Ishikawa (cell line): Measurements from ENCODE around the gene MRM1.

Experiments
- CEBPB ChIP-seq: IDR thresholded peaks from 2 replicates; pipeline ENCODE4 v1.6.1; 2012
- EP300 ChIP-seq: IDR thresholded peaks from 2 replicates; pipeline ENCODE4 v1.6.1; 2012; ENCODE audit warnings: borderline replicate concordance
- NFIC ChIP-seq: IDR thresholded peaks from 2 replicates; pipeline ENCODE4 v1.6.1; 2012
- RAD21 ChIP-seq: IDR thresholded peaks from 2 replicates; pipeline ENCODE4 v1.6.1; 2012; ENCODE audit warnings: low read depth
- TAF1 ChIP-seq: IDR thresholded peaks from 2 replicates; pipeline ENCODE4 v1.6.1; 2012; ENCODE audit warnings: low read depth, mild to moderate bottlenecking
- TEAD4 ChIP-seq: IDR thresholded peaks from 2 replicates; pipeline ENCODE4 v1.6.1; 2012
- YY1 ChIP-seq: IDR thresholded peaks from 2 replicates; pipeline ENCODE4 v1.6.1; 2012; ENCODE audit warnings: low read depth
- TF ChIP-seq, protein P1 (sequence below): IDR thresholded peaks from 2 replicates; pipeline ENCODE4 v1.6.1; 2012

DNA sequence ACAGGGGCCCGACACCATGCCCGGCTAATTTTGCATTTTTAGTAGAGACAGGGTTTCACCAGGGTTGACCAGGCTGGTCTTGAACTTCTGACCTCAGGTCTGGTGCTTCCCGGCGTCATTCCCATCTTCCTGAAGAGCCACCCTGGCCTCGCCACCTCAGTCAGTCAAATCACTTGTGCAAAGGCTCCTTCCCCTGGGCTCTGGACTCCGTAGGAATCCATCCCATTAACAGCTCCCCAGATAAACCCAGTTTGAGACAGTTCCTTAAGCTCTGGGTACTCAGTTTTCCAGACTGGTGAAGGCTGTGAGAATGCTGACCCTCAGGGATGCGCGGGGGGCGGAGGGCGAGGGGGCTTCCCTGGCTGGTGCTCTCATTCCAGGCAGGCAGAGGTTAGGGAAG is 39.5 kb downstream of the MRM1 start:
- no peak for TF ChIP-seq NFIC
- TF ChIP-seq TEAD4, result no peak
- no peak for TF ChIP-seq YY1
- no peak for TF ChIP-seq TAF1
- TF ChIP-seq, protein P1, sequence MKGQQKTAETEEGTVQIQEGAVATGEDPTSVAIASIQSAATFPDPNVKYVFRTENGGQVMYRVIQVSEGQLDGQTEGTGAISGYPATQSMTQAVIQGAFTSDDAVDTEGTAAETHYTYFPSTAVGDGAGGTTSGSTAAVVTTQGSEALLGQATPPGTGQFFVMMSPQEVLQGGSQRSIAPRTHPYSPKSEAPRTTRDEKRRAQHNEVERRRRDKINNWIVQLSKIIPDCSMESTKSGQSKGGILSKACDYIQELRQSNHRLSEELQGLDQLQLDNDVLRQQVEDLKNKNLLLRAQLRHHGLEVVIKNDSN, result no peak
- no peak for TF ChIP-seq EP300
- no peak for TF ChIP-seq CEBPB
- TF ChIP-seq RAD21, result no peak
